Activated naive CD4-positive, alpha-beta T cell treated with anti-CD3 and anti-CD28 coated beads, Interleukin-2, amount 10 ng/mL, durations not matched to agents 5 hours and 36 hours (primary cell): ENCODE results near the gene NOL4. TPM values are rescaled to one million over a fixed set of nuclear protein-coding genes. Genes with fewer than 3 reads are reported as not detected.

Experiments used
- total RNA-seq, 2 experiments: library from RNA; stranded (reverse); gene quantifications; one replicate each; pipeline ENCODE4 v1.2.3, GENCODE V29; 2021

NOL4 gene, protein sequence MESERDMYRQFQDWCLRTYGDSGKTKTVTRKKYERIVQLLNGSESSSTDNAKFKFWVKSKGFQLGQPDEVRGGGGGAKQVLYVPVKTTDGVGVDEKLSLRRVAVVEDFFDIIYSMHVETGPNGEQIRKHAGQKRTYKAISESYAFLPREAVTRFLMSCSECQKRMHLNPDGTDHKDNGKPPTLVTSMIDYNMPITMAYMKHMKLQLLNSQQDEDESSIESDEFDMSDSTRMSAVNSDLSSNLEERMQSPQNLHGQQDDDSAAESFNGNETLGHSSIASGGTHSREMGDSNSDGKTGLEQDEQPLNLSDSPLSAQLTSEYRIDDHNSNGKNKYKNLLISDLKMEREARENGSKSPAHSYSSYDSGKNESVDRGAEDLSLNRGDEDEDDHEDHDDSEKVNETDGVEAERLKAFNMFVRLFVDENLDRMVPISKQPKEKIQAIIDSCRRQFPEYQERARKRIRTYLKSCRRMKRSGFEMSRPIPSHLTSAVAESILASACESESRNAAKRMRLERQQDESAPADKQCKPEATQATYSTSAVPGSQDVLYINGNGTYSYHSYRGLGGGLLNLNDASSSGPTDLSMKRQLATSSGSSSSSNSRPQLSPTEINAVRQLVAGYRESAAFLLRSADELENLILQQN
- not detected for total RNA-seq

GRCh38 chr18:34224423-34225217 is at the start of gene NOL4:
Gene NOL4, minus strand, starts transcription at chr18:34224913. Its CDS starts 1,660 bp downstream, at chr18:34223253.

